ENCODE measurements around the gene SLC6A1.

GRCh38 chr3:10984371-10984896 is 8.1 kb upstream of the SLC6A1 start:
- TF ChIP-seq EP300 (IDR thresholded peaks at IDR 0.05) = no peak
- no peak for TF ChIP-seq CTCF (IDR thresholded peaks at IDR 0.05)
- TF ChIP-seq POLR2A (IDR thresholded peaks at IDR 0.05) = no peak
